SU-DHL-6 (cell line): ENCODE data around the gene ANXA10.

ENCODE experiments used
- EZH2phosphoT487 ChIP-seq: fragments of 200-600 bp; sonication (generic), shearing (Covaris generic); conservative IDR thresholded peaks from 2 replicates; pipeline ENCODE4 v1.6.1; 2018; ENCODE audit warnings: mild to moderate bottlenecking, antibody characterized with exemption, low read length, moderate library complexity, mixed read lengths
- TF ChIP-seq, protein P1 (sequence below): fragments of 200-600 bp; sonication (generic); IDR thresholded peaks from one replicate; pipeline ENCODE4 v1.5.1; 2017; ENCODE audit warnings: antibody characterized with exemption, mild to moderate bottlenecking, low read length, moderate library complexity; ENCODE audit not compliant: insufficient read depth, poor library complexity, severe bottlenecking

- TF ChIP-seq, protein P1, sequence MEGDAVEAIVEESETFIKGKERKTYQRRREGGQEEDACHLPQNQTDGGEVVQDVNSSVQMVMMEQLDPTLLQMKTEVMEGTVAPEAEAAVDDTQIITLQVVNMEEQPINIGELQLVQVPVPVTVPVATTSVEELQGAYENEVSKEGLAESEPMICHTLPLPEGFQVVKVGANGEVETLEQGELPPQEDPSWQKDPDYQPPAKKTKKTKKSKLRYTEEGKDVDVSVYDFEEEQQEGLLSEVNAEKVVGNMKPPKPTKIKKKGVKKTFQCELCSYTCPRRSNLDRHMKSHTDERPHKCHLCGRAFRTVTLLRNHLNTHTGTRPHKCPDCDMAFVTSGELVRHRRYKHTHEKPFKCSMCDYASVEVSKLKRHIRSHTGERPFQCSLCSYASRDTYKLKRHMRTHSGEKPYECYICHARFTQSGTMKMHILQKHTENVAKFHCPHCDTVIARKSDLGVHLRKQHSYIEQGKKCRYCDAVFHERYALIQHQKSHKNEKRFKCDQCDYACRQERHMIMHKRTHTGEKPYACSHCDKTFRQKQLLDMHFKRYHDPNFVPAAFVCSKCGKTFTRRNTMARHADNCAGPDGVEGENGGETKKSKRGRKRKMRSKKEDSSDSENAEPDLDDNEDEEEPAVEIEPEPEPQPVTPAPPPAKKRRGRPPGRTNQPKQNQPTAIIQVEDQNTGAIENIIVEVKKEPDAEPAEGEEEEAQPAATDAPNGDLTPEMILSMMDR = no peak
- TF ChIP-seq EZH2phosphoT487 = no peak
Measured at GRCh38 chr4:168218645-168219044, 126.3 kb downstream of the ANXA10 start.
